Prostate gland (tissue), 2 donors: ENCODE data around the gene LAPTM4A.

Experiments used
- CTCF ChIP-seq, 4 experiments: fragments of 200-600 bp in 2 of 4; fragments of 450-650 bp in 2 of 4; sonication (generic) in 2 of 4; IDR thresholded peaks; 1 replicate in 3 of 4; 2 replicates in 1 of 4; pipeline ENCODE4 v1.5.1; 2016 to 2019; ENCODE audit warnings: antibody characterized with exemption in 4 of 4, mild to moderate bottlenecking in 2 of 4, moderate library complexity in 2 of 4
- POLR2A ChIP-seq: fragments of 450-650 bp; IDR thresholded peaks from one replicate; pipeline ENCODE4 v1.6.1; 2016; ENCODE audit warnings: antibody characterized with exemption, mild to moderate bottlenecking

DNA sequence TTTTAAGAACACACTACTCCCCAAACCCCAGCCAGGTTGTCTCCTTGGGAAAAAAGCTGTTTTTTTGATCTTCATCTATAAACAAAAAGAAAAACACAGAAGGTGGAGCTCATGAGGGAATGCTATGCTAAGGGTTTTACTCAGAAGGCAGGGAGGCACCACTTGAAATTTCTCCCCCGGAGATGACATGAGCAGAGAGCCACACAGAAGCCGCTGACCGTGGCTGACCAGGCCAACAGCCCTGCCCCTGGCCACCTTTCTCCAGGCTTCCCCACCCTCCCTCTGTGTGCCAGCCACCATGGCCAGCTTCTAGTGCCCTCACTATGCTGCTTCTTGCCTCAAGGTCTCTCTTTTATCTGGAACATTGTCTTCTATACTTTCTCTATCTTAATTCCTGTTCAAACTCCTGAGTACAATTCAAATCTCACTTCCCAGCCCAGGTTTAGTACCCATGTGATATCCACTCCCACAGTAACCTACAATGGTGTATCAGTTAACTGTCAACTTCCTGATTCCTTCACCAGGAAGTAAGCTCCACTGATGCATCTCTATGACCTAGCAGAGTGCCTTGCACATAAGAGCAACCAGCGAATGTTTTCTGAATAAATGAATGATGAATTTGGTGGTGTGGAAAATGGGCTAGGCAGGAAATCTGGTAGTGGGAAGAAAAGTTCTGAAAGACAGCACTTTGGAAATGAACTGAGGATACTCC, 15.3 kb downstream of the LAPTM4A start:
- TF ChIP-seq POLR2A (no peak), CTCF (IDR thresholded peaks at IDR 0.05) (no peak)
